Upper lobe of left lung (tissue), 6 donors: Measurements from ENCODE around the gene TPPP. TPM values are rescaled to one million over a fixed set of nuclear protein-coding genes. Genes with fewer than 3 reads are reported as not detected.
A peak's percentile ranks its signal among the peaks of the same experiment; 100 is the strongest.

Experiments
- ATAC-seq, 2 donors: fragments of 200-7000 bp; cut with Tn5 transposase; one replicate each; pipeline ENCODE4 v1.9.1; 2022; ENCODE audit warnings: mild to moderate bottlenecking in 2 of 2, moderate library complexity in 2 of 2; ENCODE audit not compliant: low FRiP score in 2 of 2
- DNase-seq, 2 donors: peaks; one replicate each; pipeline ENCODE4 v3.0.0-alpha.2; 2019 to 2020
- H3K27ac ChIP-seq, 4 donors: fragments of 200-600 bp; sonication (generic); one replicate each; pipeline ENCODE4 v1.5.1; 2016 to 2019
- H3K27me3 ChIP-seq, 4 donors: fragments of 200-600 bp; sonication (generic); one replicate each; pipeline ENCODE4 v1.5.1; 2017 to 2019
- H3K36me3 ChIP-seq, 4 donors: fragments of 200-600 bp; sonication (generic); one replicate each; pipeline ENCODE4 v1.5.1; 2016 to 2019
- H3K4me1 ChIP-seq, 4 donors: fragments of 200-600 bp; sonication (generic); one replicate each; pipeline ENCODE4 v1.5.1; 2018 to 2019
- H3K4me3 ChIP-seq, 4 donors: fragments of 200-600 bp; sonication (generic); one replicate each; pipeline ENCODE4 v1.5.1; 2017 to 2019; ENCODE audit warnings: mild to moderate bottlenecking in 2 of 4, moderate library complexity in 1 of 4
- H3K9me3 ChIP-seq, 4 donors: fragments of 200-600 bp; sonication (generic); one replicate each; pipeline ENCODE4 v1.5.1; 2018 to 2019
- CTCF ChIP-seq, 6 experiments: fragments of 450-650 bp in 4 of 6; fragments of 200-600 bp in 2 of 6; sonication (generic) in 2 of 6; IDR thresholded peaks; one replicate each; pipeline ENCODE4 v1.5.1; 2016 to 2019; ENCODE audit warnings: antibody characterized with exemption in 6 of 6
- EP300 ChIP-seq, 4 donors: sonication (generic); formaldehyde crosslinking; IDR thresholded peaks; one replicate each; pipeline ENCODE4 v1.5.1; 2017; ENCODE audit warnings: antibody characterized with exemption in 4 of 4, control low read depth in 2 of 4
- POLR2A ChIP-seq, 4 donors: fragments of 450-650 bp; IDR thresholded peaks; one replicate each; pipeline ENCODE4 v1.5.1; 2016 to 2017; ENCODE audit warnings: antibody characterized with exemption in 4 of 4, mild to moderate bottlenecking in 2 of 4
- POLR2AphosphoS5 ChIP-seq, 2 donors: sonication (generic); formaldehyde crosslinking; IDR thresholded peaks; one replicate each; pipeline ENCODE4 v1.5.1; 2017; ENCODE audit warnings: antibody characterized with exemption in 2 of 2
- WGBS, 2 donors: methylation state at CpG; one replicate each; pipeline ENCODE4 v1.1.5; 2017 to 2018; 5-methylcytosine and 5-hydroxymethylcytosine counted together
- total RNA-seq, 6 donors: library from RNA; depleted of rRNA in 4 of 6; stranded (reverse); fragments of >200 nt in 4 of 6; gene quantifications; one replicate each; pipeline versions ENCODE4 v1.1.0 to v1.2.1, GENCODE V29; 2016 to 2021
- donor health status: DM: no; HTN: no; CAD: no; lungs with moderate emphysema.
- donor health status: DM: no; HTN: yes; CAD: no; lungs with severe emphysema.

The TPPP gene
- total RNA-seq, 6 donors from 2014 or later: 14.3 to 42.7 (median 19.1) TPM

GRCh38 chr5:637581-638450 is 55.3 kb downstream of the TPPP start:
- H3K9me3 ChIP-seq: no peaks in the 10 kb centered on the region
- no peak for TF ChIP-seq CTCF (IDR thresholded peaks at IDR 0.05)
- no peak for TF ChIP-seq EP300 (IDR thresholded peaks at IDR 0.05)
- no peak for TF ChIP-seq POLR2AphosphoS5 (IDR thresholded peaks at IDR 0.05)
- TF ChIP-seq POLR2A (IDR thresholded peaks at IDR 0.05): no peak
- no peaks in the 10 kb centered on the region for H3K4me1 ChIP-seq
- ATAC-seq (no peak), DNase-seq (no peak)
- H3K27me3 ChIP-seq: no peaks in the 10 kb centered on the region
- WGBS, 2 donors: 93 to 95% methylated on average over 30 to 42 of the region's 42 CpGs
- no peak overlapping the region for H3K27ac ChIP-seq
- no peak overlapping the region for H3K4me3 ChIP-seq
- peaks cover 23 to 71% (median 51%) of the 10 kb centered on the region in 4 donors for H3K36me3 ChIP-seq

- TF ChIP-seq POLR2AphosphoS5 (IDR thresholded peaks at IDR 0.05): no peak
- no peak for TF ChIP-seq CTCF (IDR thresholded peaks at IDR 0.05)
- TF ChIP-seq EP300 (IDR thresholded peaks at IDR 0.05): no peak
- TF ChIP-seq POLR2A (IDR thresholded peaks at IDR 0.05): no peak
- Histone ChIP-seq H3K27ac (no peak overlapping the region), H3K4me1 (no peaks in the 10 kb centered on the region), H3K9me3 (no peaks in the 10 kb centered on the region), H3K27me3 (no peaks in the 10 kb centered on the region), H3K4me3 (no peak overlapping the region), H3K36me3 (peaks cover 23 to 65% (median 50%) of the 10 kb centered on the region in 4 donors)
- ATAC-seq (no peak), DNase-seq (no peak)
- WGBS, 2 donors: 88% methylated on average over 20 of the region's 20 CpGs
These were observed 56.2 kb downstream of the TPPP start for GRCh38 chr5:636951-637350.

GRCh38 chr5:635306-636055 is 57.7 kb downstream of the TPPP start:
- H3K27ac ChIP-seq: no peak overlapping the region
- H3K36me3 ChIP-seq: peaks cover 18 to 53% (median 40%) of the 10 kb centered on the region in 4 donors
- no peak overlapping the region for H3K4me3 ChIP-seq
- TF ChIP-seq POLR2A (IDR thresholded peaks at IDR 0.05) (no peak), POLR2AphosphoS5 (IDR thresholded peaks at IDR 0.05) (no peak), CTCF (IDR thresholded peaks at IDR 0.05) (no peak), EP300 (IDR thresholded peaks at IDR 0.05) (no peak)
- no peaks in the 10 kb centered on the region for H3K9me3 ChIP-seq
- peak; percentile 21 to 32 for ATAC-seq
- DNase-seq: no peak
- no peaks in the 10 kb centered on the region for H3K4me1 ChIP-seq
- 88 to 92% methylated on average over 18 of the region's 18 CpGs for WGBS, 2 donors
- no peaks in the 10 kb centered on the region for H3K27me3 ChIP-seq

GRCh38 chr5:634191-634590 is 59.0 kb downstream of the TPPP start:
- no peaks in the 10 kb centered on the region for H3K4me1 ChIP-seq
- TF ChIP-seq CTCF (IDR thresholded peaks at IDR 0.05) (no peak), POLR2A (IDR thresholded peaks at IDR 0.05) (no peak), POLR2AphosphoS5 (IDR thresholded peaks at IDR 0.05) (no peak)
- WGBS, 2 donors: 95 to 96% methylated on average over 12 of the region's 12 CpGs
- no peaks in the 10 kb centered on the region for H3K27me3 ChIP-seq
- peaks cover 18 to 40% (median 31%) of the 10 kb centered on the region in 4 donors for H3K36me3 ChIP-seq
- no peak overlapping the region for H3K27ac ChIP-seq
- ATAC-seq: no peak
- H3K4me3 ChIP-seq: no peak overlapping the region
- no peaks in the 10 kb centered on the region for H3K9me3 ChIP-seq
- DNase-seq: no peak
